Esophagus muscularis mucosa (tissue), 3 donors: ENCODE data around the gene MAGI2.

Experiments
- POLR2AphosphoS5 ChIP-seq, 2 donors: sonication (generic); formaldehyde crosslinking; IDR thresholded peaks; one replicate each; pipeline ENCODE4 v1.6.1; 2017; ENCODE audit warnings: antibody characterized with exemption in 2 of 2
- TF ChIP-seq, protein P1 (sequence below), 3 experiments: fragments of 200-600 bp in 2 of 3; fragments of 450-650 bp in 1 of 3; sonication (generic) in 2 of 3; IDR thresholded peaks; one replicate each; pipeline ENCODE4 v1.5.1; 2017 to 2019; ENCODE audit warnings: antibody characterized with exemption in 3 of 3, mild to moderate bottlenecking in 2 of 3, moderate library complexity in 1 of 3

- TF ChIP-seq, protein P1, sequence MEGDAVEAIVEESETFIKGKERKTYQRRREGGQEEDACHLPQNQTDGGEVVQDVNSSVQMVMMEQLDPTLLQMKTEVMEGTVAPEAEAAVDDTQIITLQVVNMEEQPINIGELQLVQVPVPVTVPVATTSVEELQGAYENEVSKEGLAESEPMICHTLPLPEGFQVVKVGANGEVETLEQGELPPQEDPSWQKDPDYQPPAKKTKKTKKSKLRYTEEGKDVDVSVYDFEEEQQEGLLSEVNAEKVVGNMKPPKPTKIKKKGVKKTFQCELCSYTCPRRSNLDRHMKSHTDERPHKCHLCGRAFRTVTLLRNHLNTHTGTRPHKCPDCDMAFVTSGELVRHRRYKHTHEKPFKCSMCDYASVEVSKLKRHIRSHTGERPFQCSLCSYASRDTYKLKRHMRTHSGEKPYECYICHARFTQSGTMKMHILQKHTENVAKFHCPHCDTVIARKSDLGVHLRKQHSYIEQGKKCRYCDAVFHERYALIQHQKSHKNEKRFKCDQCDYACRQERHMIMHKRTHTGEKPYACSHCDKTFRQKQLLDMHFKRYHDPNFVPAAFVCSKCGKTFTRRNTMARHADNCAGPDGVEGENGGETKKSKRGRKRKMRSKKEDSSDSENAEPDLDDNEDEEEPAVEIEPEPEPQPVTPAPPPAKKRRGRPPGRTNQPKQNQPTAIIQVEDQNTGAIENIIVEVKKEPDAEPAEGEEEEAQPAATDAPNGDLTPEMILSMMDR (IDR thresholded peaks at IDR 0.05): no peak
- TF ChIP-seq POLR2AphosphoS5 (IDR thresholded peaks at IDR 0.05): no peak
Observed at GRCh38 chr7:79142706-79143105, 310.8 kb downstream of the MAGI2 start.
